Neural cell (in vitro differentiated cells): ENCODE measurements around the gene NPY. TPM values are rescaled to one million over a fixed set of nuclear protein-coding genes. Genes with fewer than 3 reads are reported as not detected.

Experiments used
- H2AFZ ChIP-seq: fragments of 200-600, 300-800 bp; sonication (generic), shearing (Covaris generic); 2 replicates; pipeline ENCODE4 v1.6.0; 2014; ENCODE audit warnings: low read depth, mild to moderate bottlenecking, antibody characterized with exemption, low read length, moderate library complexity
- H3F3A ChIP-seq: fragments of 200-600 bp; shearing (Covaris generic); 2 replicates; pipeline ENCODE4 v1.6.1; 2016; ENCODE audit warnings: mild to moderate bottlenecking, moderate library complexity, mixed read lengths, antibody characterized with exemption, low read length; ENCODE audit not compliant: insufficient read depth, poor library complexity, severe bottlenecking
- H3K27ac ChIP-seq: fragments of 200-600, 300-800 bp; sonication (generic), shearing (Covaris generic); 2 replicates; pipeline ENCODE4 v1.5.1; 2014; ENCODE audit warnings: mild to moderate bottlenecking, low read length, moderate library complexity
- H3K27me3 ChIP-seq: fragments of 300-800, 200-600 bp; sonication (generic), shearing (Covaris generic); 2 replicates; pipeline ENCODE4 v1.6.0; 2014; ENCODE audit warnings: mild to moderate bottlenecking, low read depth, low read length, moderate library complexity; ENCODE audit not compliant: insufficient read depth
- H3K36me3 ChIP-seq: fragments of 300-800, 200-600 bp; sonication (generic), shearing (Covaris generic); 2 replicates; pipeline ENCODE4 v1.5.1; 2014; ENCODE audit warnings: mild to moderate bottlenecking, antibody characterized with exemption, low read length, moderate library complexity; ENCODE audit not compliant: insufficient read depth
- H3K4me2 ChIP-seq: fragments of 300-800, 200-600 bp; sonication (generic), shearing (Covaris generic); 2 replicates; pipeline ENCODE4 v1.6.0; 2014; ENCODE audit warnings: mild to moderate bottlenecking, low read length
- H3K4me3 ChIP-seq: fragments of 300-800, 200-600 bp; sonication (generic), shearing (Covaris generic); 2 replicates; pipeline ENCODE4 v1.5.1; 2014; ENCODE audit warnings: mild to moderate bottlenecking, low read length, moderate library complexity
- H3K79me2 ChIP-seq: fragments of 200-600 bp; shearing (Covaris generic); replicated peaks from 2 replicates; pipeline ENCODE4 v1.6.0; 2014; ENCODE audit warnings: mild to moderate bottlenecking, low read length, moderate library complexity; ENCODE audit not compliant: insufficient read depth
- H3K9ac ChIP-seq: fragments of 300-800, 200-600 bp; sonication (generic), shearing (Covaris generic); 2 replicates; pipeline ENCODE4 v1.6.1; 2016; ENCODE audit warnings: mild to moderate bottlenecking, low read length, mixed read lengths
- H3K9me2 ChIP-seq: fragments of 200-600 bp; shearing (Covaris generic); 2 replicates; pipeline ENCODE4 v1.6.1; 2016; ENCODE audit warnings: mild to moderate bottlenecking, low read length, mixed read lengths; ENCODE audit not compliant: insufficient read depth
- H3K9me3 ChIP-seq: fragments of 200-600, 300-800 bp; sonication (generic), shearing (Covaris generic); 2 replicates; pipeline ENCODE4 v1.6.1; 2016; ENCODE audit warnings: mild to moderate bottlenecking, mixed run types, low read length, moderate library complexity, mixed read lengths
- H4K20me1 ChIP-seq: fragments of 200-600 bp; shearing (Covaris generic); 2 replicates; pipeline ENCODE4 v1.6.1; 2016; ENCODE audit warnings: mild to moderate bottlenecking, mixed run types; ENCODE audit not compliant: insufficient read depth
- CTCF ChIP-seq: fragments of 450-650 bp; IDR thresholded peaks from 2 replicates; pipeline ENCODE4 v1.5.1; 2014; ENCODE audit warnings: antibody characterized with exemption, mild to moderate bottlenecking, moderate library complexity; ENCODE audit not compliant: poor library complexity, severe bottlenecking
- EP300 ChIP-seq: fragments of 450-650 bp; conservative IDR thresholded peaks from 2 replicates; pipeline ENCODE4 v1.6.1; 2014; ENCODE audit warnings: antibody characterized with exemption, mild to moderate bottlenecking, moderate library complexity; ENCODE audit not compliant: poor library complexity, severe bottlenecking
- EZH2 ChIP-seq: fragments of 200-600, 300-800 bp; shearing (Covaris generic), sonication (generic); IDR thresholded peaks from 2 replicates; pipeline ENCODE4 v1.6.1; 2014; ENCODE audit warnings: antibody characterized with exemption, low read length, borderline replicate concordance, mild to moderate bottlenecking; ENCODE audit not compliant: insufficient read depth, poor library complexity, severe bottlenecking
- MXI1 ChIP-seq: fragments of 450-650 bp; conservative IDR thresholded peaks from 2 replicates; pipeline ENCODE4 v1.6.1; 2014; ENCODE audit warnings: antibody characterized with exemption, mild to moderate bottlenecking; ENCODE audit not compliant: poor library complexity, severe bottlenecking
- POLR2AphosphoS5 ChIP-seq: IDR thresholded peaks from 2 replicates; pipeline ENCODE4 v1.6.1; 2012
- RAD21 ChIP-seq: fragments of 450-650 bp; conservative IDR thresholded peaks from 2 replicates; pipeline ENCODE4 v1.6.1; 2014; ENCODE audit warnings: antibody characterized with exemption, mild to moderate bottlenecking, moderate library complexity
- REST ChIP-seq: IDR thresholded peaks from 2 replicates; pipeline ENCODE4 v1.6.1; 2012; ENCODE audit warnings: borderline replicate concordance
- SMC3 ChIP-seq: fragments of 450-650 bp; conservative IDR thresholded peaks from 2 replicates; pipeline ENCODE4 v1.6.1; 2014; ENCODE audit warnings: antibody characterized with exemption, mild to moderate bottlenecking, moderate library complexity; ENCODE audit not compliant: poor library complexity
- TAF1 ChIP-seq: IDR thresholded peaks from 2 replicates; pipeline ENCODE4 v1.6.1; 2012; ENCODE audit warnings: low read depth
- polyA plus RNA-seq: library from polyadenylated mRNA; depleted of rRNA; stranded (reverse); fragments of >200 nt; gene quantifications from 2 replicates; pipeline ENCODE4 v1.2.3, GENCODE V29; 2014

Gene NPY
- polyA plus RNA-seq, 1 donor from 2014 or later: not detected

DNA sequence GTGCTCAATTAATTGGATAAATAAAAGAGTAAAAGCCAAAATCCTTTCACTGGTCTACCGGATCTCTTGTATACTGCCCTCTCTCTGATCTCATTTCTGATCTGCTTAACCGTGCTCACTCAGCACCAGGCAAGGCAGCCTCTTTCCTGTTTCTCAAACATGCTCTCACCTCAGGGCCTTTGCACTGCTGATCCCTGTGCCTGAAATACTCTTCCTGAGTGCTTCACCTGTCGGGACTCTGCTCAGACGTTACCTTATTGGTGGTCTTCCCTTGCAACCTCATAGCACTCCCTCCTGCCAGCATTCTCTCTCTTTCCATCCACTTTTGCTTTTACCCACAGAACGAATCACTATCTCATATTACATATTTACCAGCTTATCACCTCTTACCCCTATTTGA, 55.6 kb downstream of the NPY start:
- Histone ChIP-seq H3K79me2 (no peaks in the 10 kb centered on the region), H3K4me2 (no peak overlapping the region), H3K4me3 (no peak overlapping the region), H3K36me3 (no peaks in the 10 kb centered on the region), H3K27me3 (no peaks in the 10 kb centered on the region), H3F3A (no peaks in the 10 kb centered on the region), H2AFZ (no peak overlapping the region), H4K20me1 (no peaks in the 10 kb centered on the region), H3K9me3 (no peaks in the 10 kb centered on the region), H3K9ac (no peak overlapping the region), H3K9me2 (no peaks in the 10 kb centered on the region), H3K27ac (no peak overlapping the region)
- TF ChIP-seq TAF1 (no peak), SMC3 (no peak), REST (no peak), POLR2AphosphoS5 (no peak)

DNA sequence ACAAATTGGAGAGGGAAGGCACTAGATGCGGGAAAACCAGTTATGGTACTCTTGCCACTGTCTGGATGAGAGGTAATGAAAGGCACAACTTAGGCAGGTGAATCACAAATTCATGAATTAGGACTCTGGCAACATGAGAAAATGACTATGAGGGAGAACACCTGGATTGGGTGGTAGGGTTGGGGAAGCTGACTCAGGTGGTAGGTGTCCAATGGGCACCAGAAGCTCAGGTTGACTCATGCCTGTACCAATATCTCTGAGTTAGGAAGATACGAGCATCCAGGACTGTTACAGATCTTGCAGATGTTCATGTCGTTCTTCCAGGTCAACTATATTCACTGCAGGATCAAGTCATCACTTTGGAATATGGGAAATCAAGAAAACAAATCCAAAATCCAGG, 56.7 kb downstream of the NPY start:
- no peaks in the 10 kb centered on the region for H3K9me2 ChIP-seq
- no peak for TF ChIP-seq POLR2AphosphoS5
- no peak for TF ChIP-seq EP300
- no peak for TF ChIP-seq MXI1
- TF ChIP-seq EZH2: no peak
- no peak for TF ChIP-seq CTCF
- no peak for TF ChIP-seq TAF1
- TF ChIP-seq SMC3: no peak
- TF ChIP-seq REST: no peak
- no peak for TF ChIP-seq RAD21
- no peaks in the 10 kb centered on the region for H3K27me3 ChIP-seq
- no peaks in the 10 kb centered on the region for H3K36me3 ChIP-seq
- H3K9me3 ChIP-seq: no peaks in the 10 kb centered on the region
- no peaks in the 10 kb centered on the region for H4K20me1 ChIP-seq
- no peak overlapping the region for H3K4me2 ChIP-seq
- no peaks in the 10 kb centered on the region for H3F3A ChIP-seq
- H3K27ac ChIP-seq: no peak overlapping the region
- no peaks in the 10 kb centered on the region for H3K79me2 ChIP-seq
- H3K4me3 ChIP-seq: no peak overlapping the region
- H3K9ac ChIP-seq: no peak overlapping the region
- H2AFZ ChIP-seq: no peak overlapping the region
